ENCODE results near the gene FUT2. TPM values are rescaled to one million over a fixed set of nuclear protein-coding genes. Genes with fewer than 3 reads are reported as not detected.

FUT2 gene
- total RNA-seq, 2 experiments from 2014 or later, result not detected

DNA sequence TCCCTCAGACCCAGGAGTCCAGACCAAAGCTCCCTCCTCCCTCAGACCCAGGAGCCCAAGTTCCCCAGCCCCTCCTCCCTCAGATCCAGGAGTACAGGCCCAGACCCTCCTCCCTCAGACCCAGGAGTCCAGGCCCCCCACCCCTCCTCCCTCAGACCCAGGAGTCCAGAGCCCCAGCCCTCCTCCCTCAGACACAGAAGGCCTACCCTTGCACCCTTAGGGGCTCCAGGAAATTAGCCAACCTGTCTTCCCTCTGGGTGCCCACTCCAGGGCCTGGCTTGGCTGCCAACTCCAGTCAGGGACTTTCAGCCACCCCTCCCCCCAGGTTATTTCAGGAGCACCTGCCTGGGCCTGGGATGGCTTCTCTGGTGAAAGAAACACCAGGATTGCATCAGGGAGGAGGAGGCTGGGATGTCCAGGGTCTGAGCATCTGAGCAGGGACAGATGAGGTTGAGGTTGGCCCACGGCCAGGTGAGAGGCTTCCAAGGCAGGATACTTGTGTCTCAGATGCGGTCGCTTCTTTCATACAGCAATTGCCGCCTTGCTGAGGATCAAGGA lies 59.4 kb downstream of the FUT2 start, which contains the start of gene FGF21:
TSS of gene FGF21 (plus strand) at position 441 of the 558 bp plus-strand sequence. CDS start 713 bp downstream, outside the sequence.
- TF ChIP-seq, protein P1, sequence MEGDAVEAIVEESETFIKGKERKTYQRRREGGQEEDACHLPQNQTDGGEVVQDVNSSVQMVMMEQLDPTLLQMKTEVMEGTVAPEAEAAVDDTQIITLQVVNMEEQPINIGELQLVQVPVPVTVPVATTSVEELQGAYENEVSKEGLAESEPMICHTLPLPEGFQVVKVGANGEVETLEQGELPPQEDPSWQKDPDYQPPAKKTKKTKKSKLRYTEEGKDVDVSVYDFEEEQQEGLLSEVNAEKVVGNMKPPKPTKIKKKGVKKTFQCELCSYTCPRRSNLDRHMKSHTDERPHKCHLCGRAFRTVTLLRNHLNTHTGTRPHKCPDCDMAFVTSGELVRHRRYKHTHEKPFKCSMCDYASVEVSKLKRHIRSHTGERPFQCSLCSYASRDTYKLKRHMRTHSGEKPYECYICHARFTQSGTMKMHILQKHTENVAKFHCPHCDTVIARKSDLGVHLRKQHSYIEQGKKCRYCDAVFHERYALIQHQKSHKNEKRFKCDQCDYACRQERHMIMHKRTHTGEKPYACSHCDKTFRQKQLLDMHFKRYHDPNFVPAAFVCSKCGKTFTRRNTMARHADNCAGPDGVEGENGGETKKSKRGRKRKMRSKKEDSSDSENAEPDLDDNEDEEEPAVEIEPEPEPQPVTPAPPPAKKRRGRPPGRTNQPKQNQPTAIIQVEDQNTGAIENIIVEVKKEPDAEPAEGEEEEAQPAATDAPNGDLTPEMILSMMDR (IDR thresholded peaks at IDR 0.05), result no peak
- POLR2A ChIA-PET, result no interaction called here
- CTCF ChIA-PET, result no interaction called here
- Mint-ChIP-seq H3K9me3 (no peaks in the 10 kb centered on the region), H3K36me3 (ENCODE audit: low read depth) (no peaks in the 10 kb centered on the region), H3K4me3 (no peak within 1 kb of the TSS), H3K27me3 (peaks cover 28% of the 10 kb centered on the region), H3K27ac (no peak within 1 kb of the TSS), H3K4me1 (ENCODE audit: low read depth) (peaks cover 9% of the 10 kb centered on the region)
- no peak for DNase-seq
- ATAC-seq, result no peak
- intact Hi-C loops (cut with micrococcal nuclease), result no loop called here

Other genes with a start within 250 kb of the FUT2 start
- 10 to 100 TPM; 49.4 to 50.1 TPM for gene GRWD1, start 250.0 kb upstream of the FUT2 start, total RNA-seq
- gene KCNJ14, start 240.4 kb upstream of the FUT2 start, total RNA-seq, result 1 to 10 TPM; 1.3 to 1.5 TPM
- gene CYTH2, start 226.6 kb upstream of the FUT2 start, total RNA-seq, result 10 to 100 TPM; 23.8 to 24.5 TPM
- 1 to 10 TPM; 3.4 to 4.0 TPM for gene LMTK3, start 184.1 kb upstream of the FUT2 start, total RNA-seq
- not detected for gene SULT2B1, start 143.8 kb upstream of the FUT2 start, total RNA-seq
- not detected for gene SPACA4, start 89.2 kb upstream of the FUT2 start, total RNA-seq
- 1 to 10 TPM; 3.8 to 4.7 TPM for gene FAM83E, start 80.9 kb upstream of the FUT2 start, total RNA-seq
- gene RPL18, start 76.8 kb upstream of the FUT2 start, total RNA-seq, result 1,000 to 10,000 TPM; 2,304 to 2,324 TPM
- gene SPHK2, start 76.5 kb upstream of the FUT2 start, total RNA-seq, result 10 to 100 TPM; 22.3 to 22.9 TPM
- gene DBP, start 58.6 kb upstream of the FUT2 start, total RNA-seq, result 10 to 100 TPM; 10.8 to 13.1 TPM
- gene CA11, start 49.8 kb upstream of the FUT2 start, total RNA-seq, result 10 to 100 TPM; 11.1 to 13.0 TPM
- under 1 TPM; 0.16 to 0.83 TPM for gene NTN5, start 23.0 kb upstream of the FUT2 start, total RNA-seq
- gene MAMSTR, start 23.8 kb downstream of the FUT2 start, total RNA-seq, result 1 to 10 TPM in 1 of 2 experiments, under 1 TPM in 1; 0.56 to 1.0 TPM
- gene RASIP1, start 44.6 kb downstream of the FUT2 start, total RNA-seq, result 1 to 10 TPM in 1 of 2 experiments, under 1 TPM in 1; 0.72 to 1.2 TPM
- gene IZUMO1, start 50.9 kb downstream of the FUT2 start, total RNA-seq, result not detected
- gene FUT1, start 56.7 kb downstream of the FUT2 start, total RNA-seq, result under 1 TPM; 0.09 to 0.11 TPM
- gene FGF21, start 59.6 kb downstream of the FUT2 start, total RNA-seq, result not detected
- gene BCAT2, start 115.1 kb downstream of the FUT2 start, total RNA-seq, result 10 to 100 TPM; 59.5 to 63.3 TPM
- gene HSD17B14, start 140.5 kb downstream of the FUT2 start, total RNA-seq, result under 1 TPM; 0.47 to 0.56 TPM
- 1 to 10 TPM; 9.4 to 9.7 TPM for gene PLEKHA4, start 172.6 kb downstream of the FUT2 start, total RNA-seq
- 10 to 100 TPM; 77.8 to 81.2 TPM for gene PPP1R15A, start 176.4 kb downstream of the FUT2 start, total RNA-seq
- gene TULP2, start 202.8 kb downstream of the FUT2 start, total RNA-seq, result under 1 TPM; 0.68 to 0.85 TPM
- 100 to 1,000 TPM; 102 to 114 TPM for gene NUCB1, start 204.3 kb downstream of the FUT2 start, total RNA-seq
- gene DHDH, start 237.7 kb downstream of the FUT2 start, total RNA-seq, result 1 to 10 TPM; 1.4 to 2.8 TPM